Bone marrow (tissue), 2 donors: Measurements from ENCODE around the gene WDR90.
A peak's percentile ranks its signal among the peaks of the same experiment; 100 is the strongest.

Experiments
- DNase-seq, 2 donors: peaks; one replicate each; lab custom pipeline; 2025; lab: John Stamatoyannopoulos, UW

The WDR90 gene

DNA sequence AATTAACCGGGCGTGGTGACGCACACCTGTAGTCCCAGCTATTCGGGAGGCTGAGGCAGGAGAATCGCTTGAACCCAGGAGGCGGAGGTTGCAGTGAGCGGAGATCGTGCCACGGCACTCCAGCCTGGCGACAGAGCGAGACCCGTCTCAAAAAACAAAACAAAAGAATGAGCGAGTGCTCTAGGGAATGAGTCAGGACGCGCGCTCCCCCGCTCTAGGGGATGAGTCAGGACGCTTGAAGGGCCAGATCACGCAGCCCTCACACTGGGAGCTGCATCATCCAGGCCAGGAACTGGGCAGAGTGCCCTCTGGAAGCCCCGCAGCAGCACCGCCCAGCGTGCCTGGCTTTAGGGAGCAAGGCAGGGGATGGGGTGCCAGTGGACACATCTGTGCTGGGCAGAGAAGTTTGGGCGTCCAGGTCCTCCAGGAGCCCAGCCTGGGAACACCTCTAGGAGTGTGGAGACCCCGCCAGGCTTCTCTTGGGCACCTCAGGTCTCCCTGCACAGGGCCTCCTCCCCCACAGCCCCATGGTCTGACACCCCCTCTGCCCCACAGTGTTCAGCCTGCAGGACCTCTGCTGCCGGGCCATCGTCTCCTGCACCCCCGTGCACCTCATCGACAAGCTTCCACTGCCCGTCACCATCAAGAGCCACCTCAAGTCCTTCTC lies 22.2 kb upstream of the WDR90 start:
- no peak for DNase-seq

DNA sequence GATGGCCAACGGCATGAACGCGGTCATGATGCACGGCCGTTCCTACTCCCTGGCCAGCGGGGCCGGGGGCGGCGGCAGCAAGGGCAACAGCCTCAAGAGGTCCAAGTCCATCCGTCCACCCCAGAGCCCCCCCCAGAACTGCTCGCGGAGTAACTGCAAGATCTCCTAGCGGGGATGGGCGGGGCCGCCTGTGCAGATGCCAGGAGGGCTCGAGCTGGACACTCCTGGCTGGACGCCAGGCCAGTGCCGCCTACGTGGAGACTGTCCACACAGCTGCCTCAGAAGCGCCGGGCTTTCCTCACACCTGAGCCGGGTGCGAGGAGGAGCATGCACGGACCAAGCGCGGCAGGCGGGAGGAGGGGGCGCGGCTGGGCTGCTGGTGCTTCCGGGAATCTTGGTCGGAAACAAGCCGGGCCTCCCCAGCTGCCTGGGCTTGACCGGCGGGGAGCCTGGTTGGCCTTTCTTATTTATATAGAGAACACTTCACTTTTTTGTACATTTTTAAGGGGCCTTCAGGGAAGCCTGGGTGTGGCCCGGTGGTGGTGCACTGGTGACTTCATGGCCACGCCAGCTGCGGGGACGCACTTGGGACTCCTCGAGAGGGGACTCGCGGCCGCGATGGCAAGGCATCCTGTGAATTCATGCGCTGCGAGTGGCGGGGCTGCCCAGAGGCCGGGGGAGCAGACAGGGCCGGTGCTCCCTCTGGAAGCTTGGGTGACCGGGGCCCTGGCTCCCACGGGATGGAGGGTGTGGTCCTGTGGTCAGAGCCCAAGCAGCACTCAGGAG lies 21.5 kb upstream of the WDR90 start:
- no peak for DNase-seq

DNA sequence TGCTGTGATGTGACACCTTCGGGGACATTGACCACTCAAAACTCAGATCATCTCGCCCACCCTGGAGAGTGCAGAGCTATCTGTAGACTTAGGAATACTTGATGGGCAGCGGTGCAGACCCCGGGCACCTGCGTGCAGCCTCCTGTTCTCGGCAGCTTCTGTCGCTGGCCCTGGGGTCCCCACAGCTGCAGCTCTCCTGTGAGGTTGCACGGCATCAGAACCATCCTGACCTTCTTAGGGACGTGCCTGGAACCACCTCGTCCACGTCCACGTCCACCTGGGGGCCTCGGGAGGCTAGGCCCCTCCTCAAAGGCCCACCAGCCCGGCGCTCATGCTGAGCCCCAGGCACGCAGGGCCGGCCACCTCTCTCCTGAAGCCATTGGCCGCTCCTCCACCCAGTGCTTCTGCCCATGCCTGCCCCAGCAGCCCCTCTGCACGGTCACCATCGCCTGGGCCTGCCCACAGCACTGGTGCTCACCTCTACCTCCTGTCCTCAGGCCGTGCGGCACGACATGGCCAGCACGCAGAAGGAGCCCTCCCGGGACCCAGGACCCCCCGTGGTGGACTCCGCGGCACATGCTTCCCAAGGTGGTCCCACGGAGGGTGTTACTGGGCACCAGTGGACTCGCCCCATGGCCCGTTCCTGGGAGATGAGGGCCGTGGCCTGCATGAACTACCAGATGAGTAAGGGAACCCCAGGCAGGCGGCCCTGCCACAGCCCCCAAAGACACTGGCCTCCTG lies 20.7 kb upstream of the WDR90 start:
- DNase-seq = no peak

DNA sequence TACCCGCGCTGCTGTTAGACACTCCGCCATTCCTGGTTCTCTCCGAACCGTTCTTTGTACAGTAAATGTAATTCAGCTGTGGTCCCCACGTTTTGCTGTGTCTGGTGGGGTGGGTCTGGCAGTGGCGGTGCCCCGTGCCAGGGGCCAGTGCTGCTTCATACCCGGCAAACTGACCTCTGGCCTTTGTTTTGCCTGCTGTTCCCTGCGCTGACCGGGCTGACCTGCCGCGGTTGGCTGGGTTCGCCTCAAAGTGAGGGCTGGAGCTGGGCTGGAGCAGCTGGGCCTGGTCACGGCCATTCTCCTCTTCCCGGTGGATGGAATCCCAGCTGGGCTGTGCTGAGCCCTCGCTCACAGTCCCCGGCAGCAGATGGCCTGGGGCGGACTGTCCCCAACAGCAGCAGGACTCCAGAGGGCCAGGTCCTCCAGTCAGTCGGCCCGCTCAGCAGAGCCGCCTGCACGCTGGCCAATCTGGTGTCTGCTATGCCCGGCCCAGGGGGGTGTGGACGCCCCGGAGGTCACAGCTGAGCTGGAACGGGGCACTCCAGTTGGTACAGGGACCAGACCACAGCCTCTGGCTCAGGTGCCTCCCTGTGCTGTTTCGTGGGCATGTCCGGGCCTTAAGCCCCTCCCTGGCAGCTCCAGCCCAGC lies 19.9 kb upstream of the WDR90 start:
- no peak for DNase-seq

DNA sequence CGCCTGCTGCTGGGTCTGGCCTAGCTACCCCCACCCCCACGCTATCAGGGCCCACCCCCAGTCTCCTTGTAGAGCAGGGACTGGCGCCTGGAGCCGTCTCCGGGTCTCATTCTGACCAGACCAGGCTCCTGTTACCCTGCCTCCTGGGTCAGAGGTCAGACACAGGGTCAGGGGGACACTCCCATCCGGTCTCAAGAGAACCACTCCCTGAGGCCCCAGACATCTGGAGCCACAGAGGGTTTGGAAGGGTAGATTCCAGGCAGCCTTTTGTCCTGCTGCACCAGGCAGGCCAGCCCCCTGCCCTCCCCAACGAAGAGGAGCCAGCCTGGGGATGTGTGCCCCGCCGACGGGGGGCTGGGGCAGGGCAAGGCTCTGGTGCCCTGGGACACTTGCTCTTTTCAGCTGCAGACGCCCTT lies 19.3 kb upstream of the WDR90 start:
- no peak for DNase-seq

DNA sequence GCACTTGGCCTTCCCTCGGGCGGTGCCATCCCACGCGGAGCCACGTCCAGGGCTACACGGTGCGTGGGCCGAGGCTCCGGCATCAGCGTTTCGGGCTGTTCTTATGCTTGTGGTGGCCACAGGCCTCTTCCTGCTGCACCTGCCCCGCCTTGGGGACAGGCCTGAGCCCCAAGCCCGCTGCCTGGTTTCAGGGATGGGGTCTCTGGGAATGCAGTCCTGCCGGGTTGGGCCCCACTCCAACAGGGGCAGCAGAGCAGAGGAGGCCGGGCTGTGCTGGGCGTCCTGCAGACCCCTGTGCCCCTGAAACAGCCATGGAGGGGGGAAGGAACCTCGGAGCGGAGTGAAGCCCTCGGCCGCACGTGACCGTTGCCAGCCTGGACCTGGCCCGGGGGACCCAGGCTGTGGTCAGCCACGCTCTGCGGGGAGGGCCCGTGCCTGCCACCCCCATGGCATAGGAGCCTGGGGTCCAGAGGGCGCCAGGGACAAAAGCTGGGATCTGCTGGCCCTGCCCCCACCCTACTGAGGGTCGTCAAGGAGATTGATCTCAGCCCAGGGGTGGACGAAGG lies 18.8 kb upstream of the WDR90 start:
- no peak for DNase-seq

DNA sequence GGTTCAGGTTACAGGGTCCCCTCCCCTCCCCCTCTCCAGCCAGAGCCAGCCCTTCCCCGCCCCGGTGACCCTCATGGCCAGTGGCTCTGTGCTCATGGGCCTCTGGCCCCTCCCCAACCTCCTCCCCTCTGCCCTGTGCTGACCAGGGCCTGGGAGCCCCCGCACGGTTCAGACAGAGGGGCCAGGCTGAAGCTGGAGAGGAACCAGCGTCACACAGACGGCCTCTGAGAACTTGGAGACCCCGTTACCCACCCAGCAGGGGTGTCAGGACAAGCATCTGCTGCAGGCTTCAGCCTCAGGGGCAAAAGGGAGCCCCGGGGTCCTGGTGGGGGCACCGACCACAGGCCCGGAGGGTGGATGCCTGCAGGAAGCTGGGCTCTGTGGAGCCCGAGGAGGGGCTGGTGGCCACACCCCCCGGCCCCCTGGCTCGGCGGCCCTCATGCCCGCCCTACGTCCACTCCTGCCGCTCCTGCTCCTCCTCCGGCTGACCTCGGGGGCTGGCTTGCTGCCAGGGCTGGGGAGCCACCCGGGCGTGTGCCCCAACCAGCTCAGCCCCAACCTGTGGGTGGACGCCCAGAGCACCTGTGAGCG lies 18.3 kb upstream of the WDR90 start, which contains the start of gene WFIKKN1:
WFIKKN1 (plus strand) TSS at position 171 of the 591 bp plus-strand sequence; CDS start at position 440, 269 bp downstream.
- no peak for DNase-seq

DNA sequence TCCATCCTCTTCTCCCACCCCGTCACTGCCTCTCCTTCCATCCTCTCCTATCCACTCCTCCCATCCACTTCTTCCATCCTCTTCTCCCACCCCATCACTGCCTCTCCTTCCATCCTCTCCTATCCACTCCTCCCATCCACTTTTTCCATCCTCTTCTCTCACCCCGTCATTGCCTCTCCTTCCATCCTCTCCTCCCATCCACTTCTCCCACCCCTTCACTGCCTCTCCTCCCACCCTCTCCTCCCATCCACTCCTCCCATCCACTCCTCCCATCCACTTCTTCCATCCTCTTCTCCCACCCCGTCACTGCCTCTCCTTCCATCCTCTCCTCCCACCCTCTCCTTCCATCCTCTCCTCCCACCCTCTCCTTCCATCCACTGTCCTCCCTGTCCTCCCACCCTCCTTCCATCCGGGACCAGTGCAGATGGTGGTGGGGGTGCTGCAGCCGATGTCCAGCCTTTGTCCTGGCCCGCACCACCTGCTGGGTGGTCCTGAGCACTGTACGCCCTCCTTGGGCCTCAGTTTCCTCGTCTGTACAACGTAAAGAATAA lies 17.3 kb upstream of the WDR90 start:
- no peak for DNase-seq

DNA sequence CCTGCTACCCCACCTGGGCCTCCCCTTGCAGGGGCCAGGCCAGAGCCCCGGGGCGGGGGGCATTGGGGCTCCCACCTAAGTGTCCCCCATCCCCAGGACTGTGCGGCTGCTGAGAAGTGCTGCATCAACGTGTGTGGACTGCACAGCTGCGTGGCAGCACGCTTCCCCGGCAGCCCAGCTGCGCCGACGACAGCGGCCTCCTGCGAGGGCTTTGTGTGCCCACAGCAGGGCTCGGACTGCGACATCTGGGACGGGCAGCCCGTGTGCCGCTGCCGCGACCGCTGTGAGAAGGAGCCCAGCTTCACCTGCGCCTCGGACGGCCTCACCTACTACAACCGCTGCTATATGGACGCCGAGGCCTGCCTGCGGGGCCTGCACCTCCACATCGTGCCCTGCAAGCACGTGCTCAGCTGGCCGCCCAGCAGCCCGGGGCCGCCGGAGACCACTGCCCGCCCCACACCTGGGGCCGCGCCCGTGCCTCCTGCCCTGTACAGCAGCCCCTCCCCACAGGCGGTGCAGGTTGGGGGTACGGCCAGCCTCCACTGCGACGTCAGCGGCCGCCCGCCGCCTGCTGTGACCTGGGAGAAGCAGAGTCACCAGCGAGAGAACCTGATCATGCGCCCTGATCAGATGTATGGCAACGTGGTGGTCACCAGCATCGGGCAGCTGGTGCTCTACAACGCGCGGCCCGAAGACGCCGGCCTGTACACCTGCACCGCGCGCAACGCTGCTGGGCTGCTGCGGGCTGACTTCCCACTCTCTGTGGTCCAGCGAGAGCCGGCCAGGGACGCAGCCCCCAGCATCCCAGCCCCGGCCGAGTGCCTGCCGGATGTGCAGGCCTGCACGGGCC lies 16.5 kb upstream of the WDR90 start:
- no peak for DNase-seq

DNA sequence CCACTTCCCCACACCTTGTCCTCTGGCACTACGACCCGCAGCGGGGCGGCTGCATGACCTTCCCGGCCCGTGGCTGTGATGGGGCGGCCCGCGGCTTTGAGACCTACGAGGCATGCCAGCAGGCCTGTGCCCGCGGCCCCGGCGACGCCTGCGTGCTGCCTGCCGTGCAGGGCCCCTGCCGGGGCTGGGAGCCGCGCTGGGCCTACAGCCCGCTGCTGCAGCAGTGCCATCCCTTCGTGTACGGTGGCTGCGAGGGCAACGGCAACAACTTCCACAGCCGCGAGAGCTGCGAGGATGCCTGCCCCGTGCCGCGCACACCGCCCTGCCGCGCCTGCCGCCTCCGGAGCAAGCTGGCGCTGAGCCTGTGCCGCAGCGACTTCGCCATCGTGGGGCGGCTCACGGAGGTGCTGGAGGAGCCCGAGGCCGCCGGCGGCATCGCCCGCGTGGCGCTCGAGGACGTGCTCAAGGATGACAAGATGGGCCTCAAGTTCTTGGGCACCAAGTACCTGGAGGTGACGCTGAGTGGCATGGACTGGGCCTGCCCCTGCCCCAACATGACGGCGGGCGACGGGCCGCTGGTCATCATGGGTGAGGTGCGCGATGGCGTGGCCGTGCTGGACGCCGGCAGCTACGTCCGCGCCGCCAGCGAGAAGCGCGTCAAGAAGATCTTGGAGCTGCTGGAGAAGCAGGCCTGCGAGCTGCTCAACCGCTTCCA lies 15.7 kb upstream of the WDR90 start:
- no peak for DNase-seq

DNA sequence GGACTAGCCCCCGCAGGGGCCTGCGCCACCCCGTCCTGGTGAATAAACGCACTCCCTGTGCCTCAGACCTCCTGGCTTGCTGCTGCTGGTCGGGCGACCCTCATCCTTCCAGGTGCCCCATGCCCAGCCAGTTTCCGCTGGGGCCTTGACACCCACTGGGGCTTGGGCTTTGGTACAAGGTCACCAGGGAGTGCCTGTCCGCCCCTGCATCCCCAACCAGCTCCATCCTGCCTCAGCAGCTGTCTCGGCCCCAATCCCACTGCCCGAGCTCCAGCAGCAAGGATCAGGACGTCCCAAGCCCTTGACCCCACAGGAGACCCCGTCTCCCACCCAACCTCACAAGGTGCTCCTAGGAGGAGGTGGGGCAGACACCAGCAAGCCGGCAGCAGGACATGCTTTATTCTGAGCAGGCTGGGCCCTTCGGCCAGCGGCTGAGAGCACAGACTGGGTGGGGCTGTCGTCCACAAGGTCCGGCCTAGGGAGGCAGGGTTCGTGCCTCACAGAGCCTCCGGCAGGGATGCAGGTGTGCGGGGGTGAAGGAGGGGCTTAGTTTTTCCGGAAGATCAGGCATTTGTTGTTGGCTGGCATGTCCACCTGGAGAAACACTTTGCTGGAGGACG lies 15.0 kb upstream of the WDR90 start:
- no peak for DNase-seq

DNA sequence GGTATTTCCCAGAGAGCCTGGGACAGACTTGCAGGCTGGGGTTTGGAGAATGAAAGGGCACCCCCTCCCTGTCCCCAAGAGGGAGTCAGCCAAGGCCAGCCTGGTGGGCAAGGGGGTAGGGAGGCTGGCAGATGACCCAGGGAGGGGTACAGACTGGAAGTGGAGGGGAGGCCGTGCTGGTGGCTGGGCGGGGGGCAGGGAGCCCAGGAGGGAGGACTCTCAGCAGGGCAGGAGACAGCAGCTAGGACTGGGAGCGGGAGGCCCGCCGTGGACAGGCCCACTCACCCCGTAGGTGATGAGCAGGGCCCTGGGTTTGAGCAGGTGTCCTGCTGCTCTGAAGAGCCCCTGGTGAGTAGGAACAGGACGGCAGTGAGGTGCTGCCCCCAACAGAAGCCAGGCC lies 14.2 kb upstream of the WDR90 start:
- DNase-seq = no peak

DNA sequence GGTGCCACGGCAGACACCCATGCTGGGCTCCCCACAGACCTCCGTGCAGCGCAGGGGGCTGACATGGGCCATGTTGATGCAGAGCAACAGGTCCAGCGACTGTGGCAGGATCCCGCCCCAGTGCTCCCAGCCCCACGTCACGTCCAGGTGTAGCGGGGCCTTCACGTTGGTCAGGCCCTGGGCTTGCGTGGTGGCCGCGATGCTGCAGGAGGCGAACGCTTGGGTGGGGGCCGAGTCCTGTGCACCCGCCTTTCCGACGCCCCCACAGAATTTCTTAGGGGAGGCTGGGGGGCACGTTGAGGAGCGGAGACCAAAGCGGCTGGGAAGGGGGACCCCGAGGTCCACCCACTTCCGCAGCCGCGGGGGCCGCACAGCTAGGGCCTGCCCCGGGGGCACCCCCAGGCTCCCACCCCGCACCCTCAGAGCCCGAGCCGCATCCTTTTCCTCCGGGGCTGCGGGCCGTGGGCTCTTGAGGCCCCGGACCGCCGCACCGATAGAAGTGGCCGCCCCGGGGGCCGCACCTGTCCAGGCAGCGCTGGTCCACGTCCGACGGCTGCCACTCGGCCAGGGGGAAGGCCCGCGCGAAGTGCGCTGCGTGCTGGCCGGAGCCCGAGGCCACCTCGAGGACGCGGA lies 13.5 kb upstream of the WDR90 start:
- no peak for DNase-seq

DNA sequence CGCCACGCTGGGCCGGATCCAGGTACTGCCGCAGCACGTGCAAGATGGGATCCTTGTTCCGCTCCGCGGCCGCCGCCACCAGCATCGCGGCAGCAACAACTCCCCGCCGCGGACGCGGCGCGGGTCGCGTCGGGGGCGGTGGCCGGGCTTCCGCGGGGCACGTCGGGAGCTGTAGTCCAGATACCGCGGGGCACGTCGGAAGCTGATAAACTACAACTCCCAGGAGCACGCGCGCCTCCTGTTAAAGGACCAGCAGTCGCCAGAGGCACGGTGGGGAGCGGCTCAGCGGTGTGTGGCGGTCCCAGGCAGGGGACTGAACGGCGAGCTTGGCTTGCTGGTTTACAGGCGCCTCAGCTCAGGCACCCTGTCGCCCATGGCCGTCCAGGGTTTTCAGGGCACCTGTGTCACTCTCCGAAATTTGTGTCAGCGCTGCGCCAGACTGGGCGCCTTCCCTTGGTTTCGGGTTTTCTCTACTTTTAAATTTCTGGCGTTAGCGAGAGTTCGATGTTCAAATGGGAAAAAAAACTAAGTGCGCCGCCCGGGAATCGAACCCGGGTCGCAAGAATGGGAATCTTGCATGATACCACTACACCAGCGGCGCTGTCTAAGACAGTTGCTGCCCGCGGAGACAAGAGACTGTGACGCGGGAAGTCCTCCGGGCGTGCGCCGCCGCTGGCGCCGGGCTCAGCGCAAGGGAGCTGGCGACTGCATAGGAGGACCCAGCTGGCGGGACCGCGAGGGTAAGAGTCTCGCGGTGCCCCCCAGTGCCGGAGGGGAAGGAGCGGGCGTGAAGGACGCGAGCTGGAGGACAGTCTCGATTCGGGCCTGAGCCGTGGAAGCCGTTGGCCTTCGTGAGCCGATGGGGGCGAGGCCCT lies 12.7 kb upstream of the WDR90 start, which contains the start of gene METTL26:
METTL26 (minus strand) TSS at position 100 of the 875 bp plus-strand sequence; CDS start at position 85, 15 bp downstream.
- peak; percentile 75 to 94 for DNase-seq

DNA sequence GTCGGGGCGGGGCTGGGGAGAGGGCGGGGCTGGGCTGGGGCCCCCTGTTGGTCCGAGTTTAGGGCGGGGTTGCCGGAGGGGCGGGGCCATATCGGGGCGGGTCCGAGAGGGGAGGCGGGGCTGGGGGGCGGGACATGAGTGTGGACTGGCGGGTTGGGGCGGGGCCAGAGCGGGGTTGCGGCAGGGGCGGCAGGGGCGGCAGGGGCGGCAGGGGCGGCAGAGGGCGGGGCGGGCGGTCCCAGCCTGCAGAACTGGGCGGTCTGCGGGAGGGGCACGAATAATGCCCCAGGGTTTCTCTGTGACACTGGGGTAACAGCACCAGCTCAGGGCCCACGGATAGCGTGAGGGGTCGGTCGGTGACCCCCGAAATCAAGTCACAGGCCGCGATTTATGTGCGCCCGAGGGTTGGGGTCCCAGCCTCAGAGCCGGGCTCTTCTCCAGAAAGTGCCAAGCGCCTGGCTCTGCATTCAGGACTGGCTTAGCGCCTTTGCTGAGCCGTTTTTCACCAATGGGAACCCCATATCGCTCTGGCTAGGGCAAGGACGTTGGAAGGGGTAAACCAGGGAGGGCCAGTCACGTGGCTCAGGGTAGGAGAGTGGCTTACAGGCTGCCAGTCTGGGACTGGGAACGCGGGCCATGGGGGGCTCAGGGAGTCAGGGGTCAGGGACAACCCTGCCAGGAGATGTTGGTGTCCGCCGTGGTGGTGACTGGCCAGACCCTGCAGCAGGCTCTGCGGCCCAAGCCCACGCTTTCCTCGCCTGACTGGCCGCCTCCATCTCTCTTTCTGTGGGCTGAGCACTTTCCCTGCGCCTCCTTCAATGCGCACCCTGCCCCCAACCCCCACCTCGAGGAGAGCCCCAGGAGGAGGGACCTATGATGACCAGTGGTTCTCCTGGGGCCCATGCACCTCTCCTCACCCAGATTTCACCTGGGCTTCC lies 11.8 kb upstream of the WDR90 start:
- no peak for DNase-seq

DNA sequence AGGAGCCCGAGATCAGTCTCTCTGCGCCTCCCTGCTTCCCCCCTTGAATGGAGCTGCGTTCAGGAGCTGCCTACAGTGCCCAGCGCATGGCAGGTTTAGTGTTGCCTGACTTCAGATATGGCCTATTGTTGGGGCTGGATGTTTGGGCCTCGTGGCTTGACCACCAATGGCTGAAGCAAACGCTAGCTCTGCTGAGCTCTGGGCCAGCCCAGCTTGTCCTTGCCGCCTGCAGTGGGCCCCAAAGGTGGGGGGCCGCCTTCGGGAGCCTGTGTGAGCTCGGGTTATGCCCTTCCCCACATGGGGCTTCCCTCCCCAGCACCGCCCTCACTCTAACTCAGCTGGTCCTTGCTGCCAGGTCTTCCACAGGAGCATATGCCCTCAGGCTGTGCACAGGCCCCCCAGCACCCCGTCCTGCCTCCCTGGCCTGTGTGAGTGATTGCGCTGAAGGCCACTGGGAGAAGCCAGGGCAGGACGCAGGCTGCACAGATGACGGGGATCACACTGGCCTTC lies 11.1 kb upstream of the WDR90 start:
- DNase-seq = no peak
